GM23248 (cell line): Measurements from ENCODE around the gene SLC37A1.

Experiments used
- EZH2 ChIP-seq: fragments of 200-600 bp; sonication (generic); IDR thresholded peaks from 2 replicates; pipeline ENCODE4 v1.6.1; 2018; ENCODE audit warnings: antibody characterized with exemption, mild to moderate bottlenecking; ENCODE audit not compliant: insufficient read depth, poor library complexity, severe bottlenecking
- EZH2phosphoT487 ChIP-seq: fragments of 200-600 bp; sonication (generic); IDR thresholded peaks from 2 replicates; pipeline ENCODE4 v1.6.1; 2018; ENCODE audit warnings: antibody characterized with exemption, moderate library complexity, mild to moderate bottlenecking, low read depth; ENCODE audit not compliant: insufficient read depth

- no peak for TF ChIP-seq EZH2
- no peak for TF ChIP-seq EZH2phosphoT487
Measured at GRCh38 chr21:42585881-42586280, 72.2 kb downstream of the SLC37A1 start.
